ENCODE results near the gene FAM120B. TPM values are rescaled to one million over a fixed set of nuclear protein-coding genes. Genes with fewer than 3 reads are reported as not detected.

The FAM120B gene
- total and polyA plus RNA-seq, 2 of the 4 experiments (the other 2 are of a cell fraction): 15.3 to 28.0 TPM

- H3K4me3 ChIP-seq (ENCODE audit: insufficient read depth, low read depth, low read length): no peak overlapping the region
- H4K20me1 ChIP-seq (ENCODE audit: insufficient read depth, low read length): peaks cover 14% of the 10 kb centered on the region
- peak; percentile 92 for ATAC-seq (ENCODE audit: low read depth)
- no peak overlapping the region for H2AK5ac ChIP-seq (ENCODE audit: low read depth, low read length)
- no TSS peak for BruUV-seq (replicated peaks)
- ChIA-PET POLR2A (ENCODE audit: unreplicated experiment) (no interaction called here), CTCF (no interaction called here)
- in situ Hi-C loops (cut with MboI; ENCODE audit: low sequenced_read_pairs): no loop called here
- peaks cover 3% of the 10 kb centered on the region; the same call in 1 of the 2 replicates for H3K9me1 ChIP-seq (ENCODE audit: insufficient read depth, low read length)
- no peak overlapping the region for H2BK120ac ChIP-seq (ENCODE audit: low read depth, low read length)
- H3K27me3 ChIP-seq (ENCODE audit: control insufficient read depth, insufficient read depth, low read length): no peaks in the 10 kb centered on the region
- H3K4me1 ChIP-seq (ENCODE audit: control insufficient read depth, insufficient read depth, low read length): peaks cover 5% of the 10 kb centered on the region
- H3K56ac ChIP-seq (ENCODE audit: extremely low read depth, insufficient read depth, low read length): no peak overlapping the region
- H3K9me3 ChIP-seq (ENCODE audit: control insufficient read depth, insufficient read depth, low read length): no peaks in the 10 kb centered on the region
- H4K91ac ChIP-seq (ENCODE audit: insufficient read depth, low read depth, low read length): no peak overlapping the region
- H3K23ac ChIP-seq (ENCODE audit: low read depth, low read length): no peak overlapping the region
- H3K4ac ChIP-seq (ENCODE audit: low read depth, low read length): no peak overlapping the region
- H3K27ac ChIP-seq (ENCODE audit: insufficient read depth, low read length): no peak overlapping the region
- H3K79me1 ChIP-seq (ENCODE audit: low read depth in 1 of 2, low read length in 2 of 2): peaks cover 38 to 47% of the 10 kb centered on the region in 2 experiments
- H3K36me3 ChIP-seq (ENCODE audit: control insufficient read depth, insufficient read depth, low read length): peaks cover 32% of the 10 kb centered on the region
- peak; percentile 61 for DNase-seq
- 0 out of 2 replicates have a peak overlapping the region, but pooled peaks have one; percentile 12 for H3K4me2 ChIP-seq (ENCODE audit: low read depth, low read length)
- 100% methylated on average over 2 of the region's 10 CpGs; no CpG with 5 or more reads in 1 of the 2 experiments for WGBS, 2 experiments (ENCODE audit: extremely low coverage in 2 of 2, insufficient read length in 1 of 2)
- H3K14ac ChIP-seq (replicated peaks; ENCODE audit: low read depth, low read length): no peak overlapping the region
- TF ChIP-seq RFX5 (IDR thresholded peaks at IDR 0.05; ENCODE audit: low read depth, low read length) (no peak), MAFK (IDR thresholded peaks at IDR 0.05; ENCODE audit: low read depth, low read length) (peak; percentile 67), CTCF (conservative IDR thresholded peaks at IDR 0.05; ENCODE audit: low read depth, low read length) (no peak)
- no peak overlapping the region for H2BK20ac ChIP-seq (ENCODE audit: low read depth, low read length)
- no peak overlapping the region for H2AK9ac ChIP-seq (replicated peaks; ENCODE audit: low read depth, low read length, poor library complexity)
- no peak overlapping the region for H2BK5ac ChIP-seq (ENCODE audit: low read depth, low read length, poor library complexity, severe bottlenecking)
- H4K8ac ChIP-seq (ENCODE audit: low read depth in 2 of 2, low read length in 2 of 2): no peak overlapping the region
- H3K18ac ChIP-seq (ENCODE audit: low read depth, low read length): no peak overlapping the region
- no peak overlapping the region for H2BK15ac ChIP-seq (ENCODE audit: low read depth, low read length)
- intact Hi-C loops (cut with micrococcal nuclease): no loop called here
- dilution Hi-C loops (cut with HindIII; ENCODE audit: low sequenced_read_pairs, unreplicated experiment): no loop called here
- H3K9ac ChIP-seq (ENCODE audit: low read depth, low read length): no peak overlapping the region
- no peak overlapping the region for H2AFZ ChIP-seq (replicated peaks; ENCODE audit: low read length, poor library complexity)
- no peak overlapping the region for H4K5ac ChIP-seq (ENCODE audit: low read depth, low read length)
Observed at GRCh38 chr6:170344631-170345576, 38.3 kb downstream of the FAM120B start.
